IMR-90 (cell line): ENCODE data around the gene KLHL29. TPM values are rescaled to one million over a fixed set of nuclear protein-coding genes. Genes with fewer than 3 reads are reported as not detected.

Experiments used
- ATAC-seq: fragments of 200-7000 bp; cut with Tn5 transposase; 2 replicates; pipeline ENCODE4 v1.9.1; 2020; ENCODE audit warnings: low read depth, mild to moderate bottlenecking, moderate library complexity
- BruUV-seq: library from RNA; stranded (reverse); fragments of 400-500 nt; replicated peaks from 2 replicates; lab custom pipeline; 2021; lab: Mats Ljungman, UMichigan
- CTCF ChIA-PET: fragments of 300-600 bp; formaldehyde crosslinking; extraction: SDS; loops from one replicate; lab custom pipeline; 2021; ENCODE audit warnings: antibody characterized with exemption; lab: Yijun Ruan, JAX
- POLR2A ChIA-PET: fragments of 300-600 bp; sonication (Branson Sonifier 250); formaldehyde crosslinking; loops from one replicate; lab custom pipeline; 2022; ENCODE audit warnings: antibody characterized with exemption; ENCODE audit not compliant: unreplicated experiment; lab: Charles Lee
- DNase-seq: peaks from one replicate; pipeline ENCODE4 v3.0.0; 2013
- H2AFZ ChIP-seq: replicated peaks from 2 replicates; pipeline ENCODE3; 2013; ENCODE audit warnings: low read length, mild to moderate bottlenecking; ENCODE audit not compliant: poor library complexity
- H2AK5ac ChIP-seq: 2 replicates; pipeline ENCODE4 v1.6.1; 2013; ENCODE audit warnings: low read depth, low read length, inconsistent platforms
- H2AK9ac ChIP-seq: replicated peaks from 2 replicates; pipeline ENCODE3; 2013; ENCODE audit warnings: mild to moderate bottlenecking, low read depth, low read length, moderate library complexity; ENCODE audit not compliant: poor library complexity
- H2BK120ac ChIP-seq: 2 replicates; pipeline ENCODE4 v1.6.1; 2013; ENCODE audit warnings: low read depth, low read length, inconsistent platforms
- H2BK15ac ChIP-seq: 3 replicates; pipeline ENCODE4 v1.6.1; 2013; ENCODE audit warnings: low read depth, low read length, inconsistent platforms
- H2BK20ac ChIP-seq: 2 replicates; pipeline ENCODE4 v1.6.1; 2013; ENCODE audit warnings: low read depth, mild to moderate bottlenecking, inconsistent platforms, low read length, moderate library complexity
- H2BK5ac ChIP-seq: 2 replicates; pipeline ENCODE4 v1.6.1; 2013; ENCODE audit warnings: mild to moderate bottlenecking, low read depth, low read length, inconsistent platforms; ENCODE audit not compliant: poor library complexity, severe bottlenecking
- H3K14ac ChIP-seq: replicated peaks from 2 replicates; pipeline ENCODE4 v1.6.1; 2013; ENCODE audit warnings: low read depth, low read length, inconsistent platforms
- H3K18ac ChIP-seq: 2 replicates; pipeline ENCODE4 v1.6.1; 2013; ENCODE audit warnings: low read depth, low read length, control low read depth
- H3K23ac ChIP-seq: 2 replicates; pipeline ENCODE4 v1.6.1; 2013; ENCODE audit warnings: low read depth, low read length, inconsistent platforms
- H3K27ac ChIP-seq: 2 replicates; pipeline ENCODE4 v1.5.1; 2013; ENCODE audit warnings: mild to moderate bottlenecking, control low read depth, low read length; ENCODE audit not compliant: insufficient read depth
- H3K27me3 ChIP-seq: 2 replicates; pipeline ENCODE4 v1.6.1; 2013; ENCODE audit warnings: low read length; ENCODE audit not compliant: control insufficient read depth, insufficient read depth
- H3K36me3 ChIP-seq: 2 replicates; pipeline ENCODE4 v1.6.1; 2013; ENCODE audit warnings: low read length, mixed read lengths; ENCODE audit not compliant: control insufficient read depth, insufficient read depth
- H3K4ac ChIP-seq: 2 replicates; pipeline ENCODE4 v1.6.1; 2013; ENCODE audit warnings: low read depth, low read length, inconsistent platforms
- H3K4me1 ChIP-seq: 2 replicates; pipeline ENCODE4 v1.6.1; 2013; ENCODE audit warnings: low read length, mixed read lengths; ENCODE audit not compliant: control insufficient read depth, insufficient read depth
- H3K4me2 ChIP-seq: 2 replicates; pipeline ENCODE4 v1.6.1; 2013; ENCODE audit warnings: low read depth, mild to moderate bottlenecking, control low read depth, low read length, moderate library complexity
- H3K4me3 ChIP-seq: 2 replicates; pipeline ENCODE4 v1.5.1; 2013; ENCODE audit warnings: low read depth, mild to moderate bottlenecking, control low read depth, low read length, moderate library complexity; ENCODE audit not compliant: insufficient read depth
- H3K56ac ChIP-seq: 2 replicates; pipeline ENCODE4 v1.6.1; 2013; ENCODE audit warnings: low read length, inconsistent platforms; ENCODE audit not compliant: insufficient read depth; ENCODE audit errors: extremely low read depth
- H3K79me1 ChIP-seq, 2 experiments: 2 replicates each; pipeline ENCODE4 v1.6.1; 2013; ENCODE audit warnings: low read length in 2 of 2, inconsistent platforms in 1 of 2, low read depth in 1 of 2
- H3K9ac ChIP-seq: 2 replicates; pipeline ENCODE4 v1.6.1; 2013; ENCODE audit warnings: low read depth, low read length, control low read depth
- H3K9me1 ChIP-seq: 2 replicates; pipeline ENCODE4 v1.6.1; 2013; ENCODE audit warnings: low read length, inconsistent platforms; ENCODE audit not compliant: insufficient read depth
- H3K9me3 ChIP-seq: 2 replicates; pipeline ENCODE4 v1.6.1; 2013; ENCODE audit warnings: low read length; ENCODE audit not compliant: control insufficient read depth, insufficient read depth
- H4K20me1 ChIP-seq: 2 replicates; pipeline ENCODE4 v1.6.1; 2013; ENCODE audit warnings: low read length, inconsistent platforms; ENCODE audit not compliant: insufficient read depth
- H4K5ac ChIP-seq: 2 replicates; pipeline ENCODE4 v1.6.1; 2013; ENCODE audit warnings: mild to moderate bottlenecking, low read depth, low read length, control low read depth
- H4K8ac ChIP-seq, 2 experiments: 2 replicates each; pipeline ENCODE4 v1.6.1; 2013; ENCODE audit warnings: low read depth in 2 of 2, low read length in 2 of 2, control low read depth in 1 of 2, inconsistent platforms in 1 of 2
- H4K91ac ChIP-seq: 2 replicates; pipeline ENCODE4 v1.6.1; 2013; ENCODE audit warnings: low read depth, low read length, inconsistent platforms; ENCODE audit not compliant: insufficient read depth
- CTCF ChIP-seq: conservative IDR thresholded peaks from 2 replicates; pipeline ENCODE4 v1.5.1; 2012; ENCODE audit warnings: mild to moderate bottlenecking, low read depth, low read length, improper control_type of control experiment
- NFE2L2 ChIP-seq: fragments of 150-350 bp; IDR thresholded peaks from 2 replicates; pipeline ENCODE4 v1.6.1; 2016; ENCODE audit warnings: low read depth, mild to moderate bottlenecking, low read length
- RAD21 ChIP-seq: IDR thresholded peaks from 2 replicates; pipeline ENCODE4 v1.6.1; 2012; ENCODE audit warnings: low read length, improper control_type of control experiment
- WGBS, 2 experiments: methylation state at CpG; one replicate each; pipeline versions ENCODE4 v1.1.5 to v1.1.7; 2013; ENCODE audit warnings: missing lambda C conversion rate in 2 of 2; ENCODE audit not compliant: insufficient read length in 1 of 2; ENCODE audit errors: extremely low coverage in 2 of 2; 5-methylcytosine and 5-hydroxymethylcytosine counted together
- dilution Hi-C: fragments of 300-500 bp; cut with HindIII; formaldehyde crosslinking; loops from one replicate; pipeline ENCODE4 v1.14.3; 2018; ENCODE audit warnings: low sequenced_read_pairs; ENCODE audit not compliant: unreplicated experiment
- in situ Hi-C: fragments of 300-500 bp; cut with MboI; formaldehyde crosslinking; loops from 3 replicates; pipeline ENCODE4 v1.14.3; 2019; ENCODE audit warnings: low sequenced_read_pairs, inconsistent platforms, mixed read lengths
- intact Hi-C: fragments of 100-400 bp; cut with micrococcal nuclease; formaldehyde crosslinking; loops from 2 replicates; pipeline ENCODE4 v1.10.0; 2022
- polyA plus RNA-seq, 3 experiments: library from polyadenylated mRNA; depleted of rRNA; stranded (reverse); fragments of >200 nt; gene quantifications; 2 replicates each; pipeline ENCODE4 v1.2.3, GENCODE V29; 2012; ENCODE audit warnings: low replicate concordance in 1 of 3
- total RNA-seq: library from RNA; depleted of rRNA; stranded (reverse); fragments of >200 nt; gene quantifications from 2 replicates; pipeline ENCODE4 v1.2.3, GENCODE V29; 2012

KLHL29 gene
- total and polyA plus RNA-seq, 2 of the 4 experiments (the other 2 are of a cell fraction), result 2.0 to 8.0 TPM

- Histone ChIP-seq H2BK15ac (no peak overlapping the region), H3K4me2 (no peak overlapping the region), H2AK9ac (no peak overlapping the region), H3K27me3 (no peaks in the 10 kb centered on the region), H3K14ac (no peak overlapping the region), H4K91ac (no peak overlapping the region), H3K4me1 (peaks cover 6% of the 10 kb centered on the region; the same call in 1 of the 2 replicates), H3K4me3 (no peak overlapping the region), H4K5ac (no peak overlapping the region), H4K20me1 (no peaks in the 10 kb centered on the region; the same call in 1 of the 2 replicates), H2AK5ac (no peak overlapping the region), H3K4ac (no peak overlapping the region), H3K23ac (no peak overlapping the region), H3K9me3 (0 out of 2 replicates have a peak, but pooled peaks cover 2% of the 10 kb centered on the region), H2AFZ (no peak overlapping the region), H3K27ac (no peak overlapping the region), H3K9me1 (peaks cover 2% of the 10 kb centered on the region; the same call in 1 of the 2 replicates), H3K36me3 (no peaks in the 10 kb centered on the region), H3K9ac (no peak overlapping the region), H2BK120ac (no peak overlapping the region), H4K8ac (no peak overlapping the region), H3K79me1 (0 out of 4 replicates have a peak, but pooled peaks cover 0 to 6% of the 10 kb centered on the region in 2 experiments), H3K56ac (no peak overlapping the region), H3K18ac (no peak overlapping the region), H2BK5ac (no peak overlapping the region), H2BK20ac (no peak overlapping the region)
- no TSS peak for BruUV-seq
- dilution Hi-C loops, result no loop called here
- intact Hi-C loops, result no loop called here
- DNase-seq, result no peak
- POLR2A ChIA-PET, result no interaction called here
- peak; percentile 31; the same call in 1 of the 2 replicates for TF ChIP-seq CTCF
- 0 out of 2 replicates have a peak, but pooled peaks have one; percentile 17 for TF ChIP-seq RAD21
- TF ChIP-seq NFE2L2, result no peak
- CTCF ChIA-PET, result interaction anchor here (0.8 to 1.6 kb wide), 2 partner anchors 9 to 32 kb away, joined by 4 read pairs; no protein-coding TSS in a partner anchor
- no peak for ATAC-seq
- 33% methylated on average over 3 of the region's 5 CpGs; no CpG with 5 or more reads in 1 of the 2 experiments for WGBS, 2 experiments
- in situ Hi-C loops, result no loop called here
Measured at GRCh38 chr2:23624378-23624777, 239.4 kb downstream of the KLHL29 start.
